GM19438 (cell line): Measurements from ENCODE around the gene PDCD1.

Experiments used
- ATAC-seq: cut with Tn5 transposase; IDR thresholded peaks from one replicate; pipeline ENCODE4 v1.9.1; 2021; ENCODE audit warnings: low read depth; ENCODE audit not compliant: unreplicated experiment

Gene PDCD1

GRCh38 chr2:241852981-241853631, 5.6 kb downstream of the PDCD1 start:
- no peak for ATAC-seq

- ATAC-seq, result no peak
Measured at GRCh38 chr2:241852116-241852980, 6.3 kb downstream of the PDCD1 start.

GRCh38 chr2:241851325-241852115, 7.2 kb downstream of the PDCD1 start:
- no peak for ATAC-seq

GRCh38 chr2:241850544-241851324, 8.0 kb downstream of the PDCD1 start:
- ATAC-seq, result no peak

GRCh38 chr2:241849616-241850543, 8.8 kb downstream of the PDCD1 start:
- ATAC-seq, result no peak

- ATAC-seq, result no peak
Measured at GRCh38 chr2:241848761-241849615, 9.7 kb downstream of the PDCD1 start.

- ATAC-seq, result no peak
Measured at GRCh38 chr2:241846406-241846805, 12.3 kb downstream of the PDCD1 start.

- no peak for ATAC-seq
Measured at GRCh38 chr2:241844831-241845578, 13.7 kb downstream of the PDCD1 start.

- no peak for ATAC-seq
Measured at GRCh38 chr2:241844066-241844728, 14.5 kb downstream of the PDCD1 start.

- no peak for ATAC-seq
Measured at GRCh38 chr2:241843321-241844065, 15.2 kb downstream of the PDCD1 start.

GRCh38 chr2:241842620-241843211, 16.0 kb downstream of the PDCD1 start:
- ATAC-seq, result no peak

- no peak for ATAC-seq
Measured at GRCh38 chr2:241842067-241842415, 16.7 kb downstream of the PDCD1 start.

- ATAC-seq, result no peak
Measured at GRCh38 chr2:241841181-241842066, 17.3 kb downstream of the PDCD1 start.

GRCh38 chr2:241837197-241837965, 21.3 kb downstream of the PDCD1 start:
- ATAC-seq, result no peak

GRCh38 chr2:241836292-241836691, 22.4 kb downstream of the PDCD1 start:
- ATAC-seq, result no peak
